ENCODE measurements around the gene FGF22. TPM values are rescaled to one million over a fixed set of nuclear protein-coding genes. Genes with fewer than 3 reads are reported as not detected.

The FGF22 gene
- total and polyA plus RNA-seq, 2 of the 13 experiments (the other 11 are each of a cell fraction or from before 2014, with no cell fraction given): 0.24 TPM; not detected in 1

DNA sequence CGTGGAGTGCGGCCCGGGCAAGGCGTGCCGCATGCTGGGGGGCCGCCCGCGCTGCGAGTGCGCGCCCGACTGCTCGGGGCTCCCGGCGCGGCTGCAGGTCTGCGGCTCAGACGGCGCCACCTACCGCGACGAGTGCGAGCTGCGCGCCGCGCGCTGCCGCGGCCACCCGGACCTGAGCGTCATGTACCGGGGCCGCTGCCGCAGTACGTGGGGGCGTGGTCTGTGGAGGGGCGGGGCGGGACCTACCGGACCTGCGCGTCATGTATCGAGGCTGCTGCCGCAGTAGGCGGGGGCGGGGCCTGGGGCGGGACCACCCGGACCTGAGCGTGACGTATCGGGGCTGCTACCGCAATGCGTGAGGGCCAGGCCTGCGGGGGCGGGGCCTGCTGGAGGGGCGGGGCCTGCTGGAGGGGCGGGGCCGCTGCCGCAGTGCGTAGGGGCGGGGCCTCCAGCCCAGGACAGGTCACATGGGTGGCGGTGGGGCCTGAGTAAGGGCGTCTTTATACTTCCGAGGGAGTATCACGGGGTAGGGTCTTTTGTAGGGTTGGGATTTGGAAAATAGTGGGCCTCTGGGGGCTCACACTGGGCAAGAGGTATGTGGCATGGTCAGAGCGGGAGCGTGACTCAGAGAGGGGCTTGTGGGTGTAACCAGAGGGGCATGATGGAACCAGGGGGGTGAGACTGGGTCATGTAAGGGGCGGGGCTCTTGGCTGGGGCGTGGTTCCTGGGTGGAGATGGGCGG is 40.8 kb downstream of the FGF22 start (continued):
- TF ChIP-seq, protein P1, sequence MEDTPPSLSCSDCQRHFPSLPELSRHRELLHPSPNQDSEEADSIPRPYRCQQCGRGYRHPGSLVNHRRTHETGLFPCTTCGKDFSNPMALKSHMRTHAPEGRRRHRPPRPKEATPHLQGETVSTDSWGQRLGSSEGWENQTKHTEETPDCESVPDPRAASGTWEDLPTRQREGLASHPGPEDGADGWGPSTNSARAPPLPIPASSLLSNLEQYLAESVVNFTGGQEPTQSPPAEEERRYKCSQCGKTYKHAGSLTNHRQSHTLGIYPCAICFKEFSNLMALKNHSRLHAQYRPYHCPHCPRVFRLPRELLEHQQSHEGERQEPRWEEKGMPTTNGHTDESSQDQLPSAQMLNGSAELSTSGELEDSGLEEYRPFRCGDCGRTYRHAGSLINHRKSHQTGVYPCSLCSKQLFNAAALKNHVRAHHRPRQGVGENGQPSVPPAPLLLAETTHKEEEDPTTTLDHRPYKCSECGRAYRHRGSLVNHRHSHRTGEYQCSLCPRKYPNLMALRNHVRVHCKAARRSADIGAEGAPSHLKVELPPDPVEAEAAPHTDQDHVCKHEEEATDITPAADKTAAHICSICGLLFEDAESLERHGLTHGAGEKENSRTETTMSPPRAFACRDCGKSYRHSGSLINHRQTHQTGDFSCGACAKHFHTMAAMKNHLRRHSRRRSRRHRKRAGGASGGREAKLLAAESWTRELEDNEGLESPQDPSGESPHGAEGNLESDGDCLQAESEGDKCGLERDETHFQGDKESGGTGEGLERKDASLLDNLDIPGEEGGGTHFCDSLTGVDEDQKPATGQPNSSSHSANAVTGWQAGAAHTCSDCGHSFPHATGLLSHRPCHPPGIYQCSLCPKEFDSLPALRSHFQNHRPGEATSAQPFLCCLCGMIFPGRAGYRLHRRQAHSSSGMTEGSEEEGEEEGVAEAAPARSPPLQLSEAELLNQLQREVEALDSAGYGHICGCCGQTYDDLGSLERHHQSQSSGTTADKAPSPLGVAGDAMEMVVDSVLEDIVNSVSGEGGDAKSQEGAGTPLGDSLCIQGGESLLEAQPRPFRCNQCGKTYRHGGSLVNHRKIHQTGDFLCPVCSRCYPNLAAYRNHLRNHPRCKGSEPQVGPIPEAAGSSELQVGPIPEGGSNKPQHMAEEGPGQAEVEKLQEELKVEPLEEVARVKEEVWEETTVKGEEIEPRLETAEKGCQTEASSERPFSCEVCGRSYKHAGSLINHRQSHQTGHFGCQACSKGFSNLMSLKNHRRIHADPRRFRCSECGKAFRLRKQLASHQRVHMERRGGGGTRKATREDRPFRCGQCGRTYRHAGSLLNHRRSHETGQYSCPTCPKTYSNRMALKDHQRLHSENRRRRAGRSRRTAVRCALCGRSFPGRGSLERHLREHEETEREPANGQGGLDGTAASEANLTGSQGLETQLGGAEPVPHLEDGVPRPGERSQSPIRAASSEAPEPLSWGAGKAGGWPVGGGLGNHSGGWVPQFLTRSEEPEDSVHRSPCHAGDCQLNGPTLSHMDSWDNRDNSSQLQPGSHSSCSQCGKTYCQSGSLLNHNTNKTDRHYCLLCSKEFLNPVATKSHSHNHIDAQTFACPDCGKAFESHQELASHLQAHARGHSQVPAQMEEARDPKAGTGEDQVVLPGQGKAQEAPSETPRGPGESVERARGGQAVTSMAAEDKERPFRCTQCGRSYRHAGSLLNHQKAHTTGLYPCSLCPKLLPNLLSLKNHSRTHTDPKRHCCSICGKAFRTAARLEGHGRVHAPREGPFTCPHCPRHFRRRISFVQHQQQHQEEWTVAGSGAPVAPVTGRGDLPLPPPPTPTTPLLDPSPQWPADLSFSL (CRISPR knock-in tag; IDR thresholded peaks at IDR 0.05): no peak
- TF ChIP-seq, protein P2, sequence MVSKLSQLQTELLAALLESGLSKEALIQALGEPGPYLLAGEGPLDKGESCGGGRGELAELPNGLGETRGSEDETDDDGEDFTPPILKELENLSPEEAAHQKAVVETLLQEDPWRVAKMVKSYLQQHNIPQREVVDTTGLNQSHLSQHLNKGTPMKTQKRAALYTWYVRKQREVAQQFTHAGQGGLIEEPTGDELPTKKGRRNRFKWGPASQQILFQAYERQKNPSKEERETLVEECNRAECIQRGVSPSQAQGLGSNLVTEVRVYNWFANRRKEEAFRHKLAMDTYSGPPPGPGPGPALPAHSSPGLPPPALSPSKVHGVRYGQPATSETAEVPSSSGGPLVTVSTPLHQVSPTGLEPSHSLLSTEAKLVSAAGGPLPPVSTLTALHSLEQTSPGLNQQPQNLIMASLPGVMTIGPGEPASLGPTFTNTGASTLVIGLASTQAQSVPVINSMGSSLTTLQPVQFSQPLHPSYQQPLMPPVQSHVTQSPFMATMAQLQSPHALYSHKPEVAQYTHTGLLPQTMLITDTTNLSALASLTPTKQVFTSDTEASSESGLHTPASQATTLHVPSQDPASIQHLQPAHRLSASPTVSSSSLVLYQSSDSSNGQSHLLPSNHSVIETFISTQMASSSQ (IDR thresholded peaks at IDR 0.05; ENCODE audit: low read depth): no peak
- TF ChIP-seq, protein P2 (CRISPR knock-in tag; IDR thresholded peaks at IDR 0.05; ENCODE audit: borderline replicate concordance): no peak
- TF ChIP-seq POLR2A (IDR thresholded peaks at IDR 0.05; ENCODE audit: insufficient read depth in 1 of 2, low read depth in 2 of 2, low read length in 2 of 2) (peak; percentile 58 to 83), CREM (IDR thresholded peaks at IDR 0.05) (no peak), CREM (CRISPR knock-in tag; IDR thresholded peaks at IDR 0.05) (no peak), TAF15 (IDR thresholded peaks at IDR 0.05; ENCODE audit: low read depth, low read length, poor library complexity, severe bottlenecking) (no peak), POGZ (CRISPR knock-in tag; IDR thresholded peaks at IDR 0.05) (no peak), TBL1XR1 (IDR thresholded peaks at IDR 0.05; ENCODE audit: borderline replicate concordance, low read length, partially characterized antibody) (no peak)
- TF ChIP-seq, protein P3, sequence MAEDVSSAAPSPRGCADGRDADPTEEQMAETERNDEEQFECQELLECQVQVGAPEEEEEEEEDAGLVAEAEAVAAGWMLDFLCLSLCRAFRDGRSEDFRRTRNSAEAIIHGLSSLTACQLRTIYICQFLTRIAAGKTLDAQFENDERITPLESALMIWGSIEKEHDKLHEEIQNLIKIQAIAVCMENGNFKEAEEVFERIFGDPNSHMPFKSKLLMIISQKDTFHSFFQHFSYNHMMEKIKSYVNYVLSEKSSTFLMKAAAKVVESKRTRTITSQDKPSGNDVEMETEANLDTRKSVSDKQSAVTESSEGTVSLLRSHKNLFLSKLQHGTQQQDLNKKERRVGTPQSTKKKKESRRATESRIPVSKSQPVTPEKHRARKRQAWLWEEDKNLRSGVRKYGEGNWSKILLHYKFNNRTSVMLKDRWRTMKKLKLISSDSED (CRISPR knock-in tag; IDR thresholded peaks at IDR 0.05): no peak
- TF ChIP-seq, protein P4, sequence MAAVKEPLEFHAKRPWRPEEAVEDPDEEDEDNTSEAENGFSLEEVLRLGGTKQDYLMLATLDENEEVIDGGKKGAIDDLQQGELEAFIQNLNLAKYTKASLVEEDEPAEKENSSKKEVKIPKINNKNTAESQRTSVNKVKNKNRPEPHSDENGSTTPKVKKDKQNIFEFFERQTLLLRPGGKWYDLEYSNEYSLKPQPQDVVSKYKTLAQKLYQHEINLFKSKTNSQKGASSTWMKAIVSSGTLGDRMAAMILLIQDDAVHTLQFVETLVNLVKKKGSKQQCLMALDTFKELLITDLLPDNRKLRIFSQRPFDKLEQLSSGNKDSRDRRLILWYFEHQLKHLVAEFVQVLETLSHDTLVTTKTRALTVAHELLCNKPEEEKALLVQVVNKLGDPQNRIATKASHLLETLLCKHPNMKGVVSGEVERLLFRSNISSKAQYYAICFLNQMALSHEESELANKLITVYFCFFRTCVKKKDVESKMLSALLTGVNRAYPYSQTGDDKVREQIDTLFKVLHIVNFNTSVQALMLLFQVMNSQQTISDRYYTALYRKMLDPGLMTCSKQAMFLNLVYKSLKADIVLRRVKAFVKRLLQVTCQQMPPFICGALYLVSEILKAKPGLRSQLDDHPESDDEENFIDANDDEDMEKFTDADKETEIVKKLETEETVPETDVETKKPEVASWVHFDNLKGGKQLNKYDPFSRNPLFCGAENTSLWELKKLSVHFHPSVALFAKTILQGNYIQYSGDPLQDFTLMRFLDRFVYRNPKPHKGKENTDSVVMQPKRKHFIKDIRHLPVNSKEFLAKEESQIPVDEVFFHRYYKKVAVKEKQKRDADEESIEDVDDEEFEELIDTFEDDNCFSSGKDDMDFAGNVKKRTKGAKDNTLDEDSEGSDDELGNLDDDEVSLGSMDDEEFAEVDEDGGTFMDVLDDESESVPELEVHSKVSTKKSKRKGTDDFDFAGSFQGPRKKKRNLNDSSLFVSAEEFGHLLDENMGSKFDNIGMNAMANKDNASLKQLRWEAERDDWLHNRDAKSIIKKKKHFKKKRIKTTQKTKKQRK (IDR thresholded peaks at IDR 0.05; ENCODE audit: low read length): no peak
- TF ChIP-seq, protein P5, sequence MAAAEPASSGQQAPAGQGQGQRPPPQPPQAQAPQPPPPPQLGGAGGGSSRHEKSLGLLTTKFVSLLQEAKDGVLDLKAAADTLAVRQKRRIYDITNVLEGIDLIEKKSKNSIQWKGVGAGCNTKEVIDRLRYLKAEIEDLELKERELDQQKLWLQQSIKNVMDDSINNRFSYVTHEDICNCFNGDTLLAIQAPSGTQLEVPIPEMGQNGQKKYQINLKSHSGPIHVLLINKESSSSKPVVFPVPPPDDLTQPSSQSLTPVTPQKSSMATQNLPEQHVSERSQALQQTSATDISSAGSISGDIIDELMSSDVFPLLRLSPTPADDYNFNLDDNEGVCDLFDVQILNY (CRISPR knock-in tag; conservative IDR thresholded peaks at IDR 0.05): no peak
